NOMO-1 (cell line): Measurements from ENCODE around the gene POLR2C.

ENCODE experiments used
- DNase-seq, 2 experiments: peaks; one replicate each; lab custom pipeline; 2025; ENCODE audit not compliant: unreplicated experiment in 2 of 2; lab: John Stamatoyannopoulos, UW

POLR2C gene

DNA sequence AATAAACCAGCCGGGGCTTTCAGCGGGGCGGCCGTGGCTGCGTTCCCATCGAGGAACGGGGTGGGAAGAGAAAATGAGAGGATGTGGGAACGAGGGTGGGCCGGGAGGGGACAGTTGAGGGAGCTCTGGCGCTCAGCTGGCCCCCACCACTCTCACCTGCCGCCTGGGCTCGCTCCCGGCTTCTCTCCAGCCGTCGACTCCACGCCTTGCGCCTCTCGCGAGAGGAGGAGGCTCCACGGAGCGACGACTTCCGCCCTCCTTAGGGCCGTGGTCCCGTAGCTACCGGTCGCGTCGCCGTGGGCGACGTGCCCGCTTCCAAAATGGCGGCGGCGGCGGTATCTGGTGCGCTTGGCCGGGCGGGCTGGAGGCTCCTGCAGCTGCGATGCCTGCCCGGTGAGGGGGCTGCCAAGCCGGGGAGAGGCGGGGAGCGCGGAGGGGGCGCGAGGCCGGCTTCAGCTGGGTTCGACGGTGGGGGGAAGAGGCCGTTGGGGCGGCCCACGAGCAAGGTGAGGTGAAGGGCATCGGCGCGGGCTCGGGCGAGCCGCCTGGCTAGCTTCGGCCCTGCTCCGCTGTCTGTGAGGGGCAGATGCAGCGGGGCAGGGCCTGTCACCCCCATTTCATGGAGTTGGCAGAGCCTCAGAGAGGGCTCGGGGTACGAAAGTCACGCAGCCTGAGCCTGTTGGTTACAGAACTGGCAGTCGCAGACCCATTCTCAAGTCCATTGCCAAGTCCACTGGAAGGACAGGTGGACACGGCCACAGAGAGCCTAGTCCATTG is 15.1 kb upstream of the POLR2C start, which contains the start of the genes CIAPIN1 and COQ9:
CIAPIN1 (minus strand) TSS at position 200 of the 777 bp plus-strand sequence. CDS start 6,457 bp downstream, outside the sequence.
COQ9 (plus strand) TSS at position 294 of the 777 bp plus-strand sequence; CDS start at position 321, 27 bp downstream.
- peak; percentile 77 to 88 for DNase-seq

DNA sequence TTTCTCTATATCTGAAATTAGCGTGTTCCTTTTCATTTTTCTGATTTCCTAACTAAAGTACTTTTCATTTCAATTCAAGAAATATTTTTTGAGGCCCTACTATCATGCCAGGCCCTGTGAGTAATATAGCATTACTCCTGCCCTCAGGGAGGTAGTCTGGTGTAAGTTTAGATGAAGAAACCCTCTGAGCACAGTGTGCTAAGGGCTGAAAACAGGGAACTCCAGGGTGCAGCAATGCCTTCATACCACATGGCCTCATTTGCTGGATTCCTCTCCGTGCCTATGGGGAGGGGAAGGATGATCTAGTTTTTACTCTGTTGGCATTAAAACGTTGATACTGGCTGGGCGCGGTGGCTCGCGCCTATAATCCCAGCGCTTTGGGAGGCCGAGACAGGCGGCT is 10.5 kb upstream of the POLR2C start:
- no peak for DNase-seq

DNA sequence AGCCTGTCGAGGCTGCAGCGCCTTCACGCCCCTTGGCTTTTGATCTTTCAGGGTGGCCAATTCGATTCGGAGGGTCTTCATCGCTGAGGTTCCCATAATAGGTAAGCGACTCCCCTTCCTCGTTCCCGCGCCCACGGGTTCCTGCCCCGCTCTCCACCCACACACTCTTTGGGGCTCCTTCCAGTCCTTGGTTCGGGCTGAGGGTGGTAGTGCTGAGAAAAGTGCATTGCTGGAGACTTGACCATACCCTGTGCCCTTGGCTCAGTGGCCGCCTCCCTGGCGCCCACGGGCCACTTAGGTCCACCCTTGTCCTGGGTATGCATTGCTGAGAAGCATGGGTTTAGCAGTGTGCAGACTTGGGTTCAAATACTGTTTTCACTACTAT is 491 bp downstream of the POLR2C start:
- DNase-seq, result no peak

DNA sequence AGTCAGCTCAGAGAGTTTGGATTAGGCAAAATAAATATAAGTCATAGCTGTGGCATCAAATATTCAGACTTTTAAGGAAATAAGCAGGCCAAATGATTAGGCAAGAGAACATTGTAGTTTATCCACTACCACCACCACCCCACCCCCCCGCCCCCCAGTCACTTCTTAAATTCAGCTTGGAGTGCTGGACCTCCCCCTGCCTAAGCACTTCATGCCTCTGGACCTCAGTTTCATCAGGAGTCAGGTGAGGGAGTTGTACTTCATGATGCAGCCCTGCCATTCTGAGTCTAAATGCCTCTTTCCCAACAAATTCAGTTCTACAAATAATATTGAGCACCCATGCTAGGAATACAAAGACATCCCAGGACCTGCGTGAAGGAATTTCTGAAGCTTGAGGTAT is 2.0 kb downstream of the POLR2C start:
- no peak for DNase-seq

DNA sequence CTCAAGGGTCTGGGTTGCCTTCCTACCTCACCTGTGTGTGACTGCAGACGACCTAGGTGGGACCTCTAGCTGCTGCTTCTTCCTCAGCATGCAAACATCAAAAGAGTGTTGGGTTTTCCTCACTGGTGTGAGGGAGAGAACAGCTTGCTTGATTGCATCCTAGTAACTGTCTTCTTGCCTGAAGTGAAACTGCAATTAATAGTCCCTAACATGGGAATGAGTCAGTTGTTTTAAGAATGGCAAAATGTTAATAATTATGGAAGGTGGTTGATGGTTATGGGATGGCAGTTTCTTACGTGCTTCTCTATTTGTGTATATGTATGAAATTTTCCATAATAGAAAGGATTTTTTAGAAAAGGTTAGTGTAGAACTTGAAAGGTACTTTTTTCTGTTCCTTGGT is 5.9 kb downstream of the POLR2C start:
- no peak for DNase-seq

DNA sequence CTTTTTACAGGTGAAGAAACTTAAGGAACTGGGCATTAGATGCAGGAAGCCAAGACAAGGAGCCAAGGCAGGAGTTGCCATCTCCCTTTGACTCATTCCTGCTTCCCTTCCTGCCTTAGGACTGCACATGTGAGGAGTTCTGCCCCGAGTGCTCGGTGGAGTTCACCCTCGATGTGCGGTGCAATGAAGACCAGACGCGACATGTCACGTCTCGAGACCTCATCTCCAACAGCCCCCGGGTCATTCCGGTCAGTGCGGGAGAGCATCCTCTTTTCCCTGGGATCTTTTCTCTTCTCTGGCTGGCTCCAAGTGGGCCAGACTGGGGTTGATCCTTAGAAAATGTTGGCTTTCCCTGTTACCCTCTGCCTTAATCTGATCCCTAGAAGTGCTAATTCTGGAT is 6.6 kb downstream of the POLR2C start:
- DNase-seq, result no peak

DNA sequence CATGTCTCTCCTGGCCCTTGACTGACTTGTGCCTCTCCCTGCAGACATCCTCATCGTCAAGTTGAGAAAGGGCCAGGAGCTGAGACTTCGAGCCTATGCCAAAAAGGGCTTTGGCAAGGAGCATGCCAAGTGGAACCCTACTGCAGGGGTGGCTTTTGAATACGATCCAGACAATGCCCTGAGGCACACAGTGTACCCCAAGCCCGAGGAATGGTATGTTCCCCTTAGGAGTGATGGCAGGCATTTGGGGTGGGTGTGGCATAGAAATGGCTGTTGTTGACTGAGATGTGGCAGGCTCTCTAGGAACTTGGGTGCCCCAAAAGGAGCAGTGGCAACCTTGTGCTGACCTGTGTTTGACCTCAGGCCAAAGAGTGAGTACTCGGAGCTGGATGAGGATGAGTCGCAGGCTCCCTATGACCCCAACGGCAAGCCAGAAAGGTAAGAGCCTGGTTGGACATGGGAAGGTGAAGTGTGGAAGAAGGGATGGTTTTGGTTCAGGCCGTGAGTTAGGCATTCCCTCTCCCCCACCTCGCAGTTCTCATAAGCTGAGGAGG is 7.5 kb downstream of the POLR2C start:
- DNase-seq, result no peak

DNA sequence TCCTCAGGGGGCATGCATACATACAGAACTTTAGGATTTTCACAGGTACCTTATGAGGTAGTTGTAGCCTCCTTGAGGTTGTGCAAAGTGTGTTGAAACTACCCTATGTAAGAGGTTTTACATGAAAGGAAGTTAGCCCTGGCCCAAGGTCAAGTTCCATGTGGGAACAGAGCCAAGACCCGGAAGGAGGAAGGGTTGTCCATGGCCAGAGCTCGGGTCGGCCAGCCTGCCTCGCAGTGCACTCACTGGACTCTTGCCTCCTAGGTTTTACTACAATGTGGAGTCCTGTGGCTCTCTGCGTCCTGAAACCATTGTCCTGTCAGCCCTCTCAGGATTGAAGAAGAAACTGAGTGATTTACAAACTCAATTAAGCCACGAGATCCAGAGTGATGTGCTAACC is 8.2 kb downstream of the POLR2C start:
- DNase-seq, result no peak

DNA sequence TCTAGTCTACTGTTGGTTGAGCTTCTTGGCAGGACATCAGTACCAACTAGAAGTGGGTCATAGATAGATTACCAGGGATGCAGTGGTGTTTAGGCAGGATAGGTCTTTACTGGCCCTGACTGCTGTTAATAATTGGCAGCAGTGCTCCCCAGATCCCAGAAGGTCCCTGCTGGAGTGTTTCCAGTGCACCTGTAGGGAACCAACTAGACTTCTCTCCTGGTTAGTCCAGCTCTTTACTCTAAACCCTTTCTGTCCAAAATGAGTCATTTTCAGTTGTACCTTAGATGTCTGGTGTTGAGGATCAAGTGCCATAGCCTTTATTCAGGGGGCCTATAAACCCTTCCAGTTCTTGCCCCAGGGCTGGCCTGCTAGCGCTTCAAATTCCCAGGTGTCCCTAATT is 8.7 kb downstream of the POLR2C start:
- DNase-seq, result no peak

DNA sequence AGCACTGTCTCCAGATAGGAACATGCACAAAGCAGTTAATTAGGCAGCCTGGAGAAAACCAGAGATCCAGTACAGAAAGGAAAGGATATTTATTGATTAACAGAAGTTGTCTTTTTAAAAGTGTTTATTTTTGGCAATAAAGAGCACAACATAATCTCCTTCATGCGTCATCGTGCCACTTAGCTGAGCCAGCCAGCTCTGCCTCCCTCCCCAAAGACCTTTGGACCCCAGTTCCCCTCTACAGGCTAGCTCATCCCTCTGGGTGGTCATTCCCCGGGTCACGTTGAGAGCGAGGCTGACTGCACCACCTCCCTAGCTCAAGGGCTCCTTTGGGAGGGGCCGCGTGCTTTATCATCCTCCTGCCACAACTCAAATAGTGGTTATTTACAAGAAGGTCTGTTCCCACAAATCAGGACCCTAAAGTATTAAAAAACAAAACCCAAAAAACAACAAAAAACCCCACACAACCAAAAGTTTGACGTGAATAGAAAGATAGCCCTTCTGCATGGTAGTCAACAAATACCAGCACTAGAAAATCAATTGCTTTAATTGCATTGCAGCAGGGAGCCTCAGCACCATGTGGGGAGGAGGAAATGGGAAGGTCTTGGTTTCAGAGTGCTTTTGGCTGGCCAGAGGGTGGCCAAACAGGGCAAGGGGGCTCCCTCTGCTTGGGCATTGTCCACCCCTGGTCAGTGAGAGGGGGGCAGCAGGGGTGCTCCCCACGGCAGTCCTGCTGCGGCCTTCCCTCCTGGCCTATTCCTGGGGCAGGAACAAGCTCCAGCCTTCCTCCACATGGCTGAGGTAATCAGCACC is 9.6 kb downstream of the POLR2C start:
- DNase-seq, result no peak

DNA sequence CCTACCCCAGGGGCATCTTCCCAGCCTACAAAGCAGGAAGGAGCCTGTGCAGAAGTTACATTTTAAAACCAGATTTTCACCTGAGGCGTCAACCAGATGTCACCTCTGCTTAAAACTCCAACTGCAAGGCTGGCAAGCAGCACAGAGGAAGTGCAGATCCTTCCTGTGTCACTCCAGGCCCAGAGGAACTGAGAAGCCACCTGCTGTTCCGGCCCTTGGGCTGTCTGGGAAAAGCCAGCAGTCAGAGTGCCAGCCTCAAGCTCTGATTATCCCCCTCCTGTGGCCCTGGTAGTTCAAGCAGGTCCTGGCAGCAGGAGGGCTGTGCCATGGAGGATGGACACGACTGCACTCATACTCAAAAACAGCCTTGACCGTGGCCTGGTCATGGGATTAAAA is 10.2 kb downstream of the POLR2C start:
- no peak for DNase-seq

DNA sequence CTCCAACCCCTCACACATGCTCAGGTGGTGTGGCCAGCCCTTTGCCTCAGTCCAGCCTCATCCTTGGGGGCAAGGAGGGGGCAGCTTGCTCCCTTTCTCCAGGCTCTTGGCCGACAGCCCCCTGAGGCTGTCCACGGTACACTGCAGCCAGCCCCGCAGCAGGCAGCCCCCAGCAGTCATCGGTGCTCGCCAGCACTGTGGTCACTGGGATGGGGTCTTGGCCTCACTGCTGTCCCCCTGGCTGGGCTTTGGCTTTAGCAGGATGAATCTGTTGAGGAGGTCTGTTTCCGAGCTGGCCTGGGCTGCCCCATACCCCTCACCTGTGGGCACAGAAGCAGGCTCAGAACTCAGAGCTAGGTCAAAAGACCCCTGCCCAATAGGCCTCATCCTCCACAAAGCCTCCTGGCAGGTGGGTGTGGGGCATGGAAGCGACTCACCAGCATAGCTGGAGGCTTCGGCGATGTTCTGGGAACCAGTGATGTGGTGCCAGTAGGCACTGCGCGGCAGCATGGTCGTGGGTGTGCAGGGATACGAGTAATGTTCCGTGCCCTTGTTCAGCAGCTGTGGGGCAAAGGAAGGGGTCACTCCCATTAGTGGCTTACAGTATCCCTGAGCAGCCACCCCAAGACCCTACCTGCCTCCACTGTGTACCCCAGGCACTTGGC is 10.8 kb downstream of the POLR2C start:
- DNase-seq, result no peak

DNA sequence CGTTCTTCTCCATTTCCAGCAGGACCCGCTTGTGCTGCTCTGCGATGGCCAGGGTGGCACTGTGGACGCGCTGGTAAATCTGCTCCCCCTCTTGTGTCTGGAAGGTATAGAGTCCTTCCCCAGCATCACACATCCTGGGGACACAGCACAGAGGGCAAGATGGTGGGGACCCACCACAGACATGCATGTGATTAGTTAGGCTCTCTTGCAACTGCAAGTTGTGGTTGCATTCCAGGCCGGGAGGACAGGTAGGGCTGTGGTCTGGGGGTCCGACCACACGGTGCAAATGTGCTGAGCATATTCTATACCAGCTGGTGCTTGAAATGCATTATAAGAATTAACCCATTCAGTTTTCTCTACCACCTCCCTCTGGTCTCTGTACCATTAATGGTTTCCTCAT is 11.4 kb downstream of the POLR2C start:
- no peak for DNase-seq

DNA sequence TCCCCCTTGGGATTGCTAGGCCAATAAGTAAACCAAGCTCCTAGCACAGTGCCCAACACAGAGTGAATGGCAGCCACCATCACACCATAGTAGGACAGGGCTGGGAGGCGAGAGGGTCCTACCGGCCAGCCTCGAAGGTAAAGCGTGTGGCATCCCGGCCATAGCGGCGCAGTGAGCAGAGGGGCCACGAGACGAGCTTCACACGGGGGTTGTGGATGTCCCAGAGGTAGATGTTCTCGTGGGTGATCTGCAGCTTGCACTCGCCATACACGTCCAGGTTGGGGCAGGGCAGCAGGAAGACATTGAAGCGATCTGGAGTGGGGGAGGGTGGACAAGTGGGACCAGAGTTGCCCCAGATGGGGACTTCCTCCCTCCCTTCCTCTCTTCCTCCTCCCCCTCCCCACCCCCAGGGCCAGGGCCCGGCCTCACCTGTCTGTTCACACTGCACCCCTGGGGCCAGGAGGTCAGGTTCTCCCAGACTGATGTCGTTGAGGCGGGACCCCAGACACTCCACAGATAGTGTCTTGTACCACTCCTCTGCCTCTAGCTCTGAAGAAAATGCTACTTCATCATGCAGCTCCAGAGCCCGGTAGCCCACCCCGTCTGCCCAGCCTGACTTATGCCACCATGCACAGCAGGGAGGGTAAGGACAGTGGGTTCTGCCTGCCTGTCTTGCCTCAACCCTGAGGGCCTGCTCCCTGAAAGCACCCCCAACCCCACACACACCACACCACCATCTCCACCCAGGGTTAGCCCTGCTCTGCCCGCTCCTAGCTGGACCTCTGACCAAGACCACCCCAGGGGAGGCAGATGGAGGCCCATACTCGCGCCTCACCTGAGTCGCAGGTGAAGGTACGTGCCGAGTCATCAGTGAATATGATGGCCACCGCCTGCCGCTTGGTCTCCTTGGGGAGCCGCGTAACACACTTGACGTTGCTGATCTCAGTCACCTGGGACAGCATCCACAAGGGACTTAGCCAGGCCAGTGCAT is 12.5 kb downstream of the POLR2C start:
- DNase-seq, result no peak

DNA sequence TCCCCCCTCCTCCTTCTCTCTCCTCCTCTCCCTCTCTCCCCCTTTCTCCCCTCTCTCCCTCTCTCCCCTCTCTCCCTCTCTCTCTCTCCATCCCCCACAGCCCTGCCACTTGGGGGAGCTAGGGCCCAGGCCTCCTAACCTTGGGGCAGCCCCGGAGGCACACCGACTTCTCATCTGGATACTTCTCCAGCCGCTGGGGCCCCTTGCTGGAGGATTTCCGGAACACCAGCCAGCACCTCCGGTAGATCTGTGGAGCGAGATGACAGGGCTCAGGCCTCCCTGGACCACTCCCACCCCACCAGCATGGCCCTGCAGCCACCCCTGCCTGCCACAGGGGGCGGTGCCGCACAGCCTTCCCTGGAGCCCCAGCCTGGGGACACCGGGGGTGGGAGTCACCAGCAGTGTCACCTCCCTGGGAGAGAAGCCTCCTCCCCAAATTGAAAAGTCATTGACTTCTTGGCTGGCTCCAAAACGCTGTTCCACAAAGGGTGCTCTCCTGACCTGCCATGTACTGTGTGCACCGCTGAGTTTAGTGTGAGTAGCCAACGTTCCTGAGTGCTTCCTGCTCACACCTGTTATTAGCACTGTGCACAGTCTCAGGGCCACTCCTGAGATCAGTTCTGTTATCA is 13.3 kb downstream of the POLR2C start:
- peak; percentile 54 to 65 for DNase-seq

DNA sequence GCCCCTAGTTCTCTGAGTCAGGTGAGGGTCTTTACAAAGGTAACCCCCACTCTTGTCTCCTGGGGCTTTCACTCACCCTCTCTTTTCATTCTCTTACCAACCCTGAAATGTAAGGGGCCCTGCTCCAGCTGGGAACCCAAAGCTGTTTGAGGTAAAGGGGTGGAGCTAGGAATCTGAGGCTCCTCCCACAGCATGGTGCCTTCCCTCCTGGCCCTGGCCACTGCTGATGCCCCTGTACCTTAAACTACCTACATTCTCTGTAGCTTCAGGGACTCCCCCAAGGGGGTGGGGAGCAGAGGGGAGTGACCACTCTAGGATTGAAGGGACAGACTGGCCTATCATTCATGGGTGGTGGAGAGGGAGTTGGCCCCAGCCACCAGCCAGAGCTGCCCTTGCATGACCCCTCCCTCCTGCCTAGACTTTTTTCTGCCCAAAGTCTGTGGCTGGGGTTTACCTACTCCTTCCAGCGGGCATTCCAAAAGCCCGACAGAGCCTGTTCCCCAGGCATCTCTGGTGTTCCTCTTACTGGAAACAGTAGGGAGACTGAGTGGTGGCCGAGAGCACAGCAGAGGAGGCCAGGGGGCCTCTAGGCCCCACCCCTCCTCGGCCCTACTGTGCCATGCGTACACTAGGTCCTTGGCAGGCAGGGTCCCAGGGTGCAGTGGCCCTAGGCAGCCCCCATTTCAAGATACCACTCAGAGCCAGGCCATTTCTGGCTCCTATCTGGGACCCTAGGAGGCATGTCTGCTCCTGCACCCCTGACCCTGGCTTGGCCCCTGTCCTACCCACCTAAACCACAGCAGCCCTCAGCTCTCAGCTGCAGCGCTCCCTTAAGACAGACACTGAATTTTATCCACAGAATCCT is 14.3 kb downstream of the POLR2C start:
- no peak for DNase-seq

DNA sequence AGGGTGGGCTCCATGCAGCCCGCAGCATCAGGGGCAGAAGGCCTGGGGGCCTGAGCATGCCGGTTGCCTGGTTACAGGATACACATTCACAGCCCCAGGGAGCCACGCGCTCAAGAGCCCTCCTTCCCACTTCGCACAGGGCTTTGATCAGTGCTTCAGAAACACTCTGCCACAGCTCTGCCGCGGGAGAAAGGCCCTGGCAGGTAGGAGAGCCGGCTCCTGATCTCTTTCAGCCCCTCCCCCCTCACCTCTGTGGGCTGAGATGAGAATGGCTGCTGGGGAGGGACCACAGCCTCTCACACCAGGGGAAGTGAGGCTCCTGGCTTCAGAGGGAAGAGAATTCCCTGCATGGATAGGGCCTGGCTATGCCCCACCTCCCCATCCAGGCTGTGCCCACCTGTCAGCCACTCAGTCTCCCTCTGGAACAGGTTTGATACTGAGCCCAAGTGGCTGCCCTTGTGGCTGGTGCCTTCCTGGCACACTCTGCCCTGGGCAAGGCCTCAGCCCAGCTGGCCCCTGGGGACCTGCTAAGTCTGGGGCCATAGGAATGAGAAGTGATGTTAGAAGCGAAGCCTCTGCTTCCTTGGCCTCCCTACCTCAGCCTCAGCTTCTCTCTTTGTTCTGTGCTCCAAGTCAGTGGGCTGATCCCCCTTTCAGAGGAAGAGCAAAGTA is 15.2 kb downstream of the POLR2C start:
- no peak for DNase-seq
